Body of pancreas (tissue), 4 donors: Measurements from ENCODE around the gene C19orf12. TPM values are rescaled to one million over a fixed set of nuclear protein-coding genes. Genes with fewer than 3 reads are reported as not detected.

ENCODE experiments used
- ATAC-seq: fragments of 150-250 bp; one replicate; pipeline ENCODE4 v1.9.1; 2016
- DNase-seq, 4 donors: peaks; one replicate each; pipeline ENCODE4 v3.0.0-alpha.2; 2019
- H3K27ac ChIP-seq, 4 donors: fragments of 200-600 bp; sonication (generic); 1 replicate in 3 of 4; 2 replicates in 1 of 4; pipeline versions ENCODE4 v1.5.1 to v1.6.1; 2016 to 2019; ENCODE audit warnings: mild to moderate bottlenecking in 1 of 4, mixed read lengths in 1 of 4, moderate library complexity in 1 of 4
- H3K27me3 ChIP-seq, 2 donors: fragments of 200-600 bp; sonication (generic); one replicate each; pipeline ENCODE4 v1.6.0; 2016; ENCODE audit warnings: mild to moderate bottlenecking in 1 of 2
- H3K36me3 ChIP-seq, 2 donors: fragments of 200-600 bp; sonication (generic); replicated peaks in 1 of 2; 2 replicates each; pipeline ENCODE4 v1.5.1; 2016; ENCODE audit warnings: low read depth in 2 of 2; ENCODE audit not compliant: insufficient read depth in 1 of 2
- H3K4me1 ChIP-seq: fragments of 200-600 bp; sonication (generic); one replicate; pipeline ENCODE4 v1.6.0; 2016
- H3K4me3 ChIP-seq, 2 donors: fragments of 200-600 bp; sonication (generic); 1 replicate in 1 of 2; 2 replicates in 1 of 2; pipeline ENCODE4 v1.5.1; 2016 to 2019
- H3K9me3 ChIP-seq, 3 donors: fragments of 200-600 bp; sonication (generic); 1 replicate in 2 of 3; 2 replicates in 1 of 3; pipeline ENCODE4 v1.5.1; 2016
- POLR2A ChIP-seq, 3 donors: fragments of 450-650 bp; IDR thresholded peaks; one replicate each; pipeline ENCODE4 v1.6.1; 2016; ENCODE audit warnings: antibody characterized with exemption in 3 of 3, mild to moderate bottlenecking in 2 of 3
- WGBS, 2 donors: methylation state at CpG; one replicate each; pipeline ENCODE4 v1.1.5; 2017; 5-methylcytosine and 5-hydroxymethylcytosine counted together
- intact Hi-C: fragments of 100-400 bp; cut with DNase I; formaldehyde crosslinking; loops from one replicate; pipeline ENCODE4 v1.15.1; 2023
- total RNA-seq, 2 donors: library from RNA; depleted of rRNA; stranded (reverse); fragments of >200 nt; gene quantifications; one replicate each; pipeline ENCODE4 v1.1.0, GENCODE V29; 2016
- TF ChIP-seq, protein P1 (sequence below), 7 experiments: fragments of 450-650 bp in 4 of 7; fragments of 200-600 bp in 3 of 7; sonication (generic) in 3 of 7; IDR thresholded peaks; one replicate each; pipeline ENCODE4 v1.5.1; 2016 to 2019; ENCODE audit warnings: antibody characterized with exemption in 7 of 7

Gene C19orf12
- total RNA-seq, 2 donors from 2014 or later: 18.2 to 23.7 TPM

DNA sequence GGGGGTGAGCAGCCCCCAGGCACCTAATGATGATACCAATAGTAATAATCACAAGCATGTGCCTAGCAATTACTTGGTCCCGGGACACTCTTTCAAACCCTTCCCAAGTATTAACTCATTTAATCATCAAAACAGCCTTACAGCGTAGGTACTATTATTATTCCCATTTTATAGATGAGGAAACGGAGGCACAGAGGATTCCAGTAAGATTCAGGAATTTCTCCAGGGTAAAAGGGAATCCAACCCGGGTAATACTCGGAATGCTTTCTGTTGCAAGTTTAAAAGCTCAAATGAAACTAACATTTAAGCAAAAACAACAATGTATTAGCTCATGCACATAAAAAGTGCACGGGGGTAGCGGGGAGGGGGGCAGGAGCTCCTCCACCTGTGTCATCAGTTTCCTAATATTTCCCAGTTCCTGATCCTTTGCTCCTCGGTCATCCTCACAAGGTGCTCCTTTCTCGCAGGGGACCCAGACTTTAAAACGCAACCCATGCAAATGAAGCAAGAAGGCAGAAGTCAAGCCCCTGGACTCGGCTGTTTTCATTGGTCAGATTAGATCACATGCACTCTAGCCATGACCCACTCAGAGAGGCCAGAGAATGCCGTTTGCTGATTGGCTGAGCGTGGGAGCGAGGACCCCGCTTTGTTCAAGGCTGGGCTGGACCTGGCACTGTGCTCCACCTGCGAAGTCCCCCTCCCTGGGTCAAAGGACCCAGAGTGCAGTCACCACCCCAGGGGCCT lies 38.3 kb upstream of the C19orf12 start:
- no peak for ATAC-seq
- no peak for TF ChIP-seq POLR2A (IDR thresholded peaks at IDR 0.05)
- TF ChIP-seq, protein P1, sequence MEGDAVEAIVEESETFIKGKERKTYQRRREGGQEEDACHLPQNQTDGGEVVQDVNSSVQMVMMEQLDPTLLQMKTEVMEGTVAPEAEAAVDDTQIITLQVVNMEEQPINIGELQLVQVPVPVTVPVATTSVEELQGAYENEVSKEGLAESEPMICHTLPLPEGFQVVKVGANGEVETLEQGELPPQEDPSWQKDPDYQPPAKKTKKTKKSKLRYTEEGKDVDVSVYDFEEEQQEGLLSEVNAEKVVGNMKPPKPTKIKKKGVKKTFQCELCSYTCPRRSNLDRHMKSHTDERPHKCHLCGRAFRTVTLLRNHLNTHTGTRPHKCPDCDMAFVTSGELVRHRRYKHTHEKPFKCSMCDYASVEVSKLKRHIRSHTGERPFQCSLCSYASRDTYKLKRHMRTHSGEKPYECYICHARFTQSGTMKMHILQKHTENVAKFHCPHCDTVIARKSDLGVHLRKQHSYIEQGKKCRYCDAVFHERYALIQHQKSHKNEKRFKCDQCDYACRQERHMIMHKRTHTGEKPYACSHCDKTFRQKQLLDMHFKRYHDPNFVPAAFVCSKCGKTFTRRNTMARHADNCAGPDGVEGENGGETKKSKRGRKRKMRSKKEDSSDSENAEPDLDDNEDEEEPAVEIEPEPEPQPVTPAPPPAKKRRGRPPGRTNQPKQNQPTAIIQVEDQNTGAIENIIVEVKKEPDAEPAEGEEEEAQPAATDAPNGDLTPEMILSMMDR (IDR thresholded peaks at IDR 0.05): no peak
- Histone ChIP-seq H3K9me3 (no peaks in the 10 kb centered on the region), H3K36me3 (no peaks in the 10 kb centered on the region), H3K27ac (no peak overlapping the region), H3K4me1 (no peaks in the 10 kb centered on the region), H3K27me3 (no peaks in the 10 kb centered on the region), H3K4me3 (no peak overlapping the region)
- intact Hi-C loops: no loop called here
- no peak for DNase-seq
- 68 to 70% methylated on average over 11 to 16 of the region's 16 CpGs for WGBS, 2 donors

DNA sequence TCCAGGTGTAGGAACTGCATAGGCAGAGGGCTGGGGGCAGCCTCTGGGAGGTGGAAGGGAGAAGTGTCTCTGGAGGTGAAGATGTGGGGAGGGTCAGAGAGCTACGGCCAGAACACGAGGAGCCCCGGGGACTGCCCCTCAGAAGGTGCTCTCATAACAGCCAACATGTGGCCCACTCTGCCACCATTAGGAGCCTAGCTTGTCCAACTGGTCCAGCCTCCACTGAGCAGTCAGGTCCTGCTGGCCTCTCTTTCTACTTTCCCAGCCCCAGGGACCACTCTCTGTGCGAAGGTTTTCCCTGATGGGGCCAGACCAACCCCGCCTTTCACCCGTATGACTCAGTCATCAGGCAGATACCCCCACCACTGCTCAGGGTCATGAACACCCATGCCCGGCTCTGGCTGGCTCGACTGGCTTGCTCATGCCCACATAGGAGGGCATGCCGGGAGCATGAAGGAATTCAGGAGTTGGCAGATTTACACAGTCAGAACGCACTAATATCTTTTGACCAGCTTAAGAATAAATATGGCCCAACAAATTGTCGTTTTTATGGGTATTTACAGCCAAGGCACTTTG lies 37.5 kb upstream of the C19orf12 start:
- DNase-seq: no peak
- no peaks in the 10 kb centered on the region for H3K27me3 ChIP-seq
- WGBS, 2 donors: 53 to 62% methylated on average over 10 to 11 of the region's 11 CpGs

DNA sequence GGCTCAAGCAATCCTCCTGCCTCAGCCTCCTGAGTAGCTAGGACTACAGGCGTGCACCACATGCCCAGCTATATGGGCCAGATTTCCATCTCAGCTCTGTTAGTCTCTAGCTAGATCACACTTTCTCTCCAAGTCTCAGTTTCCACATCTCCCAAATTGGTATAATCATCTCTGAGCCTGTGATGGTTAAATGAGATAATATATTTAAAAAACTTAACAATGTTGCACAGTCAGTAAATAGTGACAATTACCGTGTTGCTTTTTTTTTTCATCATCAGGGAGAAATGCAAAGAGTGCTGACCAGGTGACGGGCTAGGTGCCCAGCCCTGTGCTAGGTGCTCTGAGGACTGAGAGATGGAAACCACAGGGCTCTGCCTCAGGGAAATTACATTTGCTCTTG lies 36.9 kb upstream of the C19orf12 start:
- no peaks in the 10 kb centered on the region for H3K27me3 ChIP-seq
- H3K4me3 ChIP-seq: no peak overlapping the region
- H3K36me3 ChIP-seq: no peaks in the 10 kb centered on the region
- no peak for TF ChIP-seq POLR2A (IDR thresholded peaks at IDR 0.05)
- TF ChIP-seq, protein P1 (IDR thresholded peaks at IDR 0.05): no peak
- H3K4me1 ChIP-seq: no peaks in the 10 kb centered on the region
- intact Hi-C loops: no loop called here
- no peak for ATAC-seq
- DNase-seq: no peak
- WGBS, 2 donors: 74 to 86% methylated on average over 3 of the region's 3 CpGs
- H3K27ac ChIP-seq: no peak overlapping the region
- H3K9me3 ChIP-seq: no peaks in the 10 kb centered on the region

More for the DNA sequence above, 37.5 kb upstream of the C19orf12 start:
- no peaks in the 10 kb centered on the region for H3K4me1 ChIP-seq
- H3K9me3 ChIP-seq: no peaks in the 10 kb centered on the region
- no peak for TF ChIP-seq POLR2A (IDR thresholded peaks at IDR 0.05)
- TF ChIP-seq, protein P1 (IDR thresholded peaks at IDR 0.05): no peak
- no peak for ATAC-seq
- H3K4me3 ChIP-seq: no peak overlapping the region
- H3K36me3 ChIP-seq: no peaks in the 10 kb centered on the region
- no peak overlapping the region for H3K27ac ChIP-seq
- intact Hi-C loops: no loop called here

DNA sequence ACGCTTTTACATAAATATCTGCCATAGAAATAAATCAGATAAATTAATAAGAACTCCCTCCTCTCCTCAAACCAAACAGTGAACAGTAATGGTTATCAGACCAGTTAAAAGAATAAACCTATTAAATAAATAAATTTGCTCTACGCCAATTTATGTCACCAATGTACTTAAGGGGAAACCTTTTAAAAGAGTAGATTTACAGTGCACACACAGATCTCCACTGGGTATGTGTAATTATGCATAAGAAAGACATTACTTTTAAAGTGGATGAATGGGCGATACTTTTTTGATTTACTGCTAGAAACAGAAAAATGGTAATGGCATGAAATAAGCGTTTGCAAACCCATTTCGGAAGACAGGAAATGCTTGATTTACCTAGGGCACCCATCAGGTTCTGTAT lies 34.9 kb upstream of the C19orf12 start:
- intact Hi-C loops: no loop called here
- Histone ChIP-seq H3K27me3 (no peaks in the 10 kb centered on the region), H3K9me3 (no peaks in the 10 kb centered on the region), H3K4me3 (no peak overlapping the region), H3K36me3 (no peaks in the 10 kb centered on the region), H3K27ac (no peak overlapping the region), H3K4me1 (no peaks in the 10 kb centered on the region)
- 68 to 73% methylated on average over 5 of the region's 5 CpGs for WGBS, 2 donors
- TF ChIP-seq POLR2A (IDR thresholded peaks at IDR 0.05): no peak
- TF ChIP-seq, protein P1 (IDR thresholded peaks at IDR 0.05): no peak
- DNase-seq: no peak
- no peak for ATAC-seq
